Measurements from ENCODE around the gene CCDC30.
A peak's percentile ranks its signal among the peaks of the same experiment; 100 is the strongest.
"Not testable (repeated sequence)": the region's sequence is repeated elsewhere in the genome, so short reads cannot be mapped to it uniquely, and the experiment has no call there.

CCDC30 gene

DNA sequence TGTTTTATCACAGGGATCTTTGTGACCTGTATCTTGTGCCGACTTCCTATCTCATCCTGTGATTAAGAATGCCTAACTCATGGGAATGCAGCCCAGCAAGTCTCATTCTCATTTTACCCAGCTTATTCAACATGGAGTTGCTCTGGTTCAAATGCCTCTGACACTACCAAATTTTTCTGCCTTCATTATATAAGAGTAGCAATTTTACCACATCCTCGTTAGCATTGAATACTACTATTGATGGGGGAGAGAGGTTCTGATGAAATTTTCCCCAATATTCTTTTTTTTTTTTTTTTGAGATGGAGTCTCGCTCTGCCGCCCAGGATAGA lies 150.7 kb downstream of the CCDC30 start:
- no peak overlapping the region for H3K9ac ChIP-seq (ENCODE audit: low read depth, low read length)
- no peaks in the 10 kb centered on the region for H3K9me3 ChIP-seq (ENCODE audit: control insufficient read depth, insufficient read depth, low read length)
- no peak overlapping the region for H3K4me3 ChIP-seq (ENCODE audit: low read depth, low read length)
- no peaks in the 10 kb centered on the region for H3K27me3 ChIP-seq (ENCODE audit: control insufficient read depth, insufficient read depth, low read length)
- no peaks in the 10 kb centered on the region for H3K4me1 ChIP-seq (ENCODE audit: control insufficient read depth, insufficient read depth, low read length)
- no peaks in the 10 kb centered on the region for H3K36me3 ChIP-seq (ENCODE audit: control insufficient read depth, insufficient read depth, low read length)

DNA sequence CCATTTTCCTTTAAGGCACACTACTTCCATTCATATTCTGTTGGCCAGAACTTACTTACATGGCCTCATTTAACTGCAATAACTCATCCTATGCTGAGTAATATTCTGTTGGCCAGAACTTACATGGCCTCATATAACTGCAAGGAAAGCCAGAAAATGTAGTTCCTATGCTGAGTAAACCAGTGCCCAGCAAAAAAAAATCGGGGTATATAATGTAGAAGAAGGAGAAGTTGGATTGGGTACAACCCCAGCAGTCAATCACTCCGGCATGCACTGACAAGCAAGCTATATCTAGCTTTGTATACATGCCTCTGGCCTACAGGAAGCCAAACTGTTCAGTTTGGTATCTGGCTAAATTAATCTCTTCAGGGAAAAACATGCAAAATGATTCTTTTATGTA lies 155.8 kb downstream of the CCDC30 start:
- H3K4me3 ChIP-seq (ENCODE audit: low read depth, low read length): no peak overlapping the region
- H3K4me1 ChIP-seq (ENCODE audit: control insufficient read depth, insufficient read depth, low read length): no peaks in the 10 kb centered on the region
- H3K27me3 ChIP-seq (ENCODE audit: control insufficient read depth, insufficient read depth, low read length): no peaks in the 10 kb centered on the region
- no peak overlapping the region for H3K9ac ChIP-seq (ENCODE audit: low read depth, low read length)
- no peaks in the 10 kb centered on the region for H3K36me3 ChIP-seq (ENCODE audit: control insufficient read depth, insufficient read depth, low read length)
- no peaks in the 10 kb centered on the region for H3K9me3 ChIP-seq (ENCODE audit: control insufficient read depth, insufficient read depth, low read length)

DNA sequence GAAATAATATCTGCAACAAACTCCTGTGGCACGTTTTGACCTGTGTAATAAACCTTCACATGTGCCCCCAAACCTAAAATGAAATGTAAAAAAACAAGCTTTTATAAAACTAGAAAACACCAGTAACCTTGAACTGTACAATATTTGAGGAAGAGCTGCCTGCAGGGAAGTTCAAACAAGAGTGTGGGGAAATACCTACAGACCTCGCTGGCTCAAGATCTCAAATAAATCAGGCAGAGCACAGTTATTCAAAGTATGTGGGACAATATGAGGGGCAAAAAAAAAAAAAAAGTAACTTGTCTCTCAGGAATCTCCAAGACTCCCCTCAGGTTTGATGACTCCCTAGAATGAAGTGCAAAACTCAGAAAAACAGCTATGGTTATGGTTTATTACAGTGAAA lies 157.2 kb downstream of the CCDC30 start:
- Histone ChIP-seq H3K27me3 (ENCODE audit: control insufficient read depth, insufficient read depth, low read length) (no peaks in the 10 kb centered on the region), H3K4me3 (ENCODE audit: low read depth, low read length) (no peak overlapping the region), H3K36me3 (ENCODE audit: control insufficient read depth, insufficient read depth, low read length) (no peaks in the 10 kb centered on the region), H3K4me1 (ENCODE audit: control insufficient read depth, insufficient read depth, low read length) (no peaks in the 10 kb centered on the region), H3K9ac (ENCODE audit: low read depth, low read length) (no peak overlapping the region), H3K9me3 (ENCODE audit: control insufficient read depth, insufficient read depth, low read length) (no peaks in the 10 kb centered on the region)

DNA sequence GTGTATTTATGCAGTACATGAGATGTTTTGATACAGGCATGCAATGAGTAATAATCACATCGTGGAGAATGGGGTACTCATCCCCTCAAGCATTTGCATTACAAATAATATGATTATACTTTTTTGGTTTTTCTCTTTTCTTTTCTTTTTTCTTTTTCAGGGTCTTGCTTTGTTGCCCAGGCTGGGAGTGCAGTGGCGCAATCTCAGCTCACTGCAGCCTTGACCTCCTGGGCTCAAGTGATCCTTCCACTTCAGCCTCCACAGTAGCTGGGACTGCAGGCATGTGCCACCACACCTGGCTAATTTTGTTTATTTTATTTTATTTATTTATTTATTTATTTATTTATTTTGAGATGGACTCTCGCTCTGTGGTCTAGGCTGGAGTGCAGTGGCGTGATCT lies 158.1 kb downstream of the CCDC30 start:
- not testable (repeated sequence) for H3K4me3 ChIP-seq (ENCODE audit: low read depth, low read length); H3K36me3 ChIP-seq (ENCODE audit: control insufficient read depth, insufficient read depth, low read length); H3K9me3 ChIP-seq (ENCODE audit: control insufficient read depth, insufficient read depth, low read length); H3K4me1 ChIP-seq (ENCODE audit: control insufficient read depth, insufficient read depth, low read length); H3K9ac ChIP-seq (ENCODE audit: low read depth, low read length); H3K27me3 ChIP-seq (ENCODE audit: control insufficient read depth, insufficient read depth, low read length)

DNA sequence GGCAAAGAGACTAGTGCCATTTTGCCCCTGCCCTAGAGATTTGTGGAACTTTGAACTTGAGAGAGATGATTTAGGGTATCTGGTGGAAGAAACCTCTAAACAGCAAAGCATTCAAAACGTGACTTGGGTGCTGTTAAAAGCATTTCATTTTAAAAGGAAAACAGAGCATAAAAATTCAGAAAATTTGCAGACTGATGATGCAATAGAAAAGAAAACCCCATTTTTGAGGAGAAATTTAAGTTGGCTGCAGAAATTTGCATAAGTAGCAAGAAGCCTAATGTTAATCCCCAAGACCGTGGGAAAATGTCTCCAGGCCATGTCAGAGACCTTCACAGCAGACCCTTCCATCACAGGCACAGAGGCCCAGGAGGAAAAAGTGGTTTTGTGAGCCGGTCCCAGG lies 164.1 kb downstream of the CCDC30 start:
- H3K27me3 ChIP-seq (ENCODE audit: control insufficient read depth, insufficient read depth, low read length); H3K9me3 ChIP-seq (ENCODE audit: control insufficient read depth, insufficient read depth, low read length); H3K36me3 ChIP-seq (ENCODE audit: control insufficient read depth, insufficient read depth, low read length); H3K9ac ChIP-seq (ENCODE audit: low read depth, low read length); H3K4me1 ChIP-seq (ENCODE audit: control insufficient read depth, insufficient read depth, low read length); H3K4me3 ChIP-seq (ENCODE audit: low read depth, low read length): not testable (repeated sequence)

DNA sequence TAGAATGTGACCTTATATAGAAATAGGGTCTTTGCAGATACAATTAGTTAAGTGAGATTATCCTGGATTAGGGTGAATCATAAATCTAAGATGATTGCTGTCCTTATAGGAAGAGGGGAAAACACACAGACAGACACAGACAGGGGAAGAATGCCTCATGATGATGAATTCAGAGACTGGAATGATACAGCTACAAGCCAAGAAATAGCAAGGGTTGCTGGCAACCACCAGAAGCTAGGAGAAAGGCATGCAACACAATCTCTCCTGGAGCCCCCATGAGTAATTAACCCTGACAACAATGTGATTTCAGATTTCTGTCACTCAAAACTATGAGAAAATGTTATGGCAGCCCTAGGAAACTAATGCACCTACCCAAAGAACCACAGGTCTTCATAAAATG lies 176.0 kb downstream of the CCDC30 start:
- H3K4me1 ChIP-seq (ENCODE audit: control insufficient read depth, insufficient read depth, low read length): no peaks in the 10 kb centered on the region
- no peak overlapping the region for H3K9ac ChIP-seq (ENCODE audit: low read depth, low read length)
- no peaks in the 10 kb centered on the region for H3K27me3 ChIP-seq (ENCODE audit: control insufficient read depth, insufficient read depth, low read length)

DNA sequence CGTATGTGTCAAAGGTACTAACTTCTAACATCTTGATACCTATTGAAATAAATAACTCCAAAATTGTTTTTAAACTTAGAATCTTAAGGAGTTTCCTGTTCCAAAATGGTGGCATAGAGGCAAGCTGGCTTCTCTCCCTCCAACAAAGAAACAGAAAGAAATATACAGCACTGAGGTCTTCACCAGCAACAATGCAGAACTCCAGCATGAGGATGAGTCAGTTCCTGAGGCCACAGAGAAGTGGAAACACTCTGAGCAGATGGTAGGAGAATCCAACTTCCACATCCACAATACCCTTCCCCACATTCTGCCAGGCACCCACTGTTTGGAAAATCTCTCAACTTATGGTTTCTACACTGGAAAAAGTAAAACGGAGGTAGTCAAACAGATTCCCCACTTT lies 183.0 kb downstream of the CCDC30 start:
- Histone ChIP-seq H3K9ac (ENCODE audit: low read depth, low read length) (no peak overlapping the region), H3K36me3 (ENCODE audit: control insufficient read depth, insufficient read depth, low read length) (no peaks in the 10 kb centered on the region), H3K4me3 (ENCODE audit: low read depth, low read length) (no peak overlapping the region), H3K27me3 (ENCODE audit: control insufficient read depth, insufficient read depth, low read length) (no peaks in the 10 kb centered on the region), H3K4me1 (ENCODE audit: control insufficient read depth, insufficient read depth, low read length) (no peaks in the 10 kb centered on the region), H3K9me3 (ENCODE audit: control insufficient read depth, insufficient read depth, low read length) (no peaks in the 10 kb centered on the region)

More for the DNA sequence above, 176.0 kb downstream of the CCDC30 start:
- H3K4me3 ChIP-seq (ENCODE audit: low read depth, low read length): no peak overlapping the region
- no peaks in the 10 kb centered on the region for H3K36me3 ChIP-seq (ENCODE audit: control insufficient read depth, insufficient read depth, low read length)
- H3K9me3 ChIP-seq (ENCODE audit: control insufficient read depth, insufficient read depth, low read length): no peaks in the 10 kb centered on the region

DNA sequence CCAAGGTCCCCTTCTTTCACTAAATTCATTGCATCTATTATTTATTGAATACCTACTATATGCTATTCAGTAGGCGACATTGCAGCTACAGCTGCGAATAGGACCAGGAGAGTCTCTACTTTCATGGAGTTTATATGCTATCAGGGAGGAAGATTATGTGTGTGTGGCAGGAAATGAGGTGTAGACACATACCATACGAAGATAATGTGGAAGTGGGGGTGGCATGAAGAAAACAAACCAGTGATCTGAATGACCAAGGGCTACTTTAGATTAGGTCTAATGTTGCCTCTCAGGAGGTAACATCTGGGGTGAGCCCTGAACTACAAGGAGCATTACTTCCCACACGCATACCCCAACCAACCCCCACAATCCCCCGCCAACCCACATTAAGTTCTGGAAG lies 194.1 kb downstream of the CCDC30 start:
- H3K4me3 ChIP-seq (ENCODE audit: low read depth, low read length): no peak overlapping the region
- no peak overlapping the region for H3K9ac ChIP-seq (ENCODE audit: low read depth, low read length)

DNA sequence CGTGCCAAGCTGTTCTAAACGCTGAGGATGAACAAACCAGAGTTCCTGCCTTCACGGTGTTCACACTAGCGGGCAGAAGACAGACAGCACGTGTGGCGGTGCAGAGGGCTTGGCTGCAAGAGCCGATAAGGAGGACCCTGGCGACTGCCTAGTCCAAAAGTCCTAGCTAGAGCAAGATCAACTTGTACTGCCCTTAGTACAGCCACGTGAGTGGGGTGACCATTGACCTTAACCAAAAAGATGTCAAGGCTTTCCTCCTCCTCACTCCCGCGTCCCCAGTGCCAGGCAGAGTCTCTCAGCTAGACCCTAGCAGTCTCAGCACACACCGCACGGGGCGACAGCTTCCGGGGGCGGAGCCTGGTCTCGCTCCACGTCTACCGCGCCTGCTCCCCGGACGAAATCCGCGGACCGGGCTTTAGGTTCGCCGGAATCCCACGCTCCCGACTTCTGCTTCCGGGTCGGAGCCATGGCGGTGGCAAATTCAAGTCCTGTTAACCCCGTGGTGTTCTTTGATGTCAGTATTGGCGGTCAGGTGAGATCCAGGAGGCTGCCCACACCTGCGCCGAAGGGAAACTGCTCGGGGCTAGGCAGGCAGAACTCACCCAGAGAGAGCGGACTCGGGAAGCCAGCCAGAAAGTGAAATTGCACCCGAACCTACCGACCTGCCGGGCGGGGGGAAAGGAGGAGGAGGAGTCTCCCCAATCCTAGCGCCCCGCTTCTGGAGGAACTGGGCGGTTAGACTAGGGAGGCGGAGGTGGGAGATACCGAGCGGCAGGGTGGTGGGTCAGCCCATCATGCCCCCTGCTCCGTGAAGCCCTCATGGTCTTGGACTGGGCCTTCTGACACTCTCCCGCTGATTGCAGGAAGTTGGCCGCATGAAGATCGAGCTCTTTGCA lies 195.1 kb downstream of the CCDC30 start, which contains the start of gene PPIH:
PPIH (plus strand) TSS at position 443 of the 896 bp plus-strand sequence; CDS start at position 467, 24 bp downstream.
- H3K36me3 ChIP-seq (ENCODE audit: control insufficient read depth, insufficient read depth, low read length): peaks cover 6% of the 10 kb centered on the region
- no peaks in the 10 kb centered on the region for H3K27me3 ChIP-seq (ENCODE audit: control insufficient read depth, insufficient read depth, low read length)
- H3K9me3 ChIP-seq (ENCODE audit: control insufficient read depth, insufficient read depth, low read length): no peaks in the 10 kb centered on the region
- peak within 1 kb of the TSS; percentile 88 for H3K9ac ChIP-seq (ENCODE audit: low read depth, low read length)
- H3K4me1 ChIP-seq (ENCODE audit: control insufficient read depth, insufficient read depth, low read length): peaks cover 5% of the 10 kb centered on the region
- peak within 1 kb of the TSS; percentile 96 for H3K4me3 ChIP-seq (ENCODE audit: low read depth, low read length)

More for the DNA sequence above, 194.1 kb downstream of the CCDC30 start:
- Histone ChIP-seq H3K9me3 (ENCODE audit: control insufficient read depth, insufficient read depth, low read length) (no peaks in the 10 kb centered on the region), H3K36me3 (ENCODE audit: control insufficient read depth, insufficient read depth, low read length) (peaks cover 5% of the 10 kb centered on the region), H3K27me3 (ENCODE audit: control insufficient read depth, insufficient read depth, low read length) (no peaks in the 10 kb centered on the region), H3K4me1 (ENCODE audit: control insufficient read depth, insufficient read depth, low read length) (peaks cover 5% of the 10 kb centered on the region)

DNA sequence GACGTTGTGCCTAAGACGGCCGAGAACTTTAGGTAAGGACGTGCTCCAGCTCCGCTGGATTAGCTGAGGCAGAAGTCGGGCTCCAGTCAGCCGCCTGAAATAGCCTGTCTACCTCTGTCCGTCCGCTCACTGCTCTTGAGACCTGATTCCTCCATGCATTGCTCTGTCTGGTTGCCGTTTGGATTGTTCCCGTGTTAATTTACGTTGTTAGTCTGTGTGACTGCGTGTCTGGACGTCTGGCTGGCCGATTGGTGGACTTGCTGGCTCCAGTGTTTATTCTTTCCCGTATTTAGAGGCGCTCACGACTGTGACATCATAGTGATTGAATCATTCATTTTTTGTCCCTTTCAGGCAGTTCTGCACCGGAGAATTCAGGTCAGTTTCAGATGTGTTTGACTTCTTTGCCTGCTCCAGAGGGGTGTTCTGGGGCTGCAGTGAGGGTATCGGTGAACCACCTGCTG lies 195.8 kb downstream of the CCDC30 start:
- H3K9me3 ChIP-seq (ENCODE audit: control insufficient read depth, insufficient read depth, low read length): no peaks in the 10 kb centered on the region
- H3K4me3 ChIP-seq (ENCODE audit: low read depth, low read length): peak overlapping the region; percentile 96
- peak overlapping the region; percentile 88 for H3K9ac ChIP-seq (ENCODE audit: low read depth, low read length)
- H3K27me3 ChIP-seq (ENCODE audit: control insufficient read depth, insufficient read depth, low read length): no peaks in the 10 kb centered on the region
- peaks cover 5% of the 10 kb centered on the region for H3K4me1 ChIP-seq (ENCODE audit: control insufficient read depth, insufficient read depth, low read length)
- peaks cover 6% of the 10 kb centered on the region for H3K36me3 ChIP-seq (ENCODE audit: control insufficient read depth, insufficient read depth, low read length)

DNA sequence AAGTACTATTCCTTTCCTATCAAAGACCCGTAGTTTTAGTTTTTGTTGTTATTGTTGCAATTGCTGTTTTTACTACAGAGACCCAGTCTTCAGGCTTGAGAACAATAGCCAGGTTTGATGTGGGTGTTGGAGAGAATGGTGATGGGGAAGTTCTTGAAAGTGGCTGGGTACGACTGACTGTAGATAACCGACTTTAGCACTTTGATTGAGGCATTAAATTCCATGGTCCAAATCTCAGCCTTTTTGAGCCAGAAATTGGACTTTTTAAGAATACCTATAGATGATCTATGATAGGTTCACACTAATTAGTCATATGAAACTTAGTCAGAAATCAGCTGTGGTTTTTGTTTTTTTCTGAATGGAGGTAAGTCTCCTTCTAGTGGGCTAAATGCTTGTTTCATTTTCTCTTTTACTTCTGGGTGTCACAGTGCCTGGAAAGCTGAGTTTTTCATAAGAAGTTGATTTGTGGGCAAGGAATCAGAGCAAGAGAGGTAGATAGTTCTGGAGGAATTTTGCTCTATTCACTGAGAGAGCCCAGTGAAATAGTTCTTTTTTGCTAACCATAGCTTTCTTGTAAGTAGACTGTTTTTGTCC lies 197.9 kb downstream of the CCDC30 start:
- Histone ChIP-seq H3K4me1 (ENCODE audit: control insufficient read depth, insufficient read depth, low read length) (peaks cover 5% of the 10 kb centered on the region), H3K27me3 (ENCODE audit: control insufficient read depth, insufficient read depth, low read length) (no peaks in the 10 kb centered on the region), H3K36me3 (ENCODE audit: control insufficient read depth, insufficient read depth, low read length) (peaks cover 14% of the 10 kb centered on the region), H3K9me3 (ENCODE audit: control insufficient read depth, insufficient read depth, low read length) (no peaks in the 10 kb centered on the region), H3K9ac (ENCODE audit: low read depth, low read length) (no peak overlapping the region), H3K4me3 (ENCODE audit: low read depth, low read length) (no peak overlapping the region)

DNA sequence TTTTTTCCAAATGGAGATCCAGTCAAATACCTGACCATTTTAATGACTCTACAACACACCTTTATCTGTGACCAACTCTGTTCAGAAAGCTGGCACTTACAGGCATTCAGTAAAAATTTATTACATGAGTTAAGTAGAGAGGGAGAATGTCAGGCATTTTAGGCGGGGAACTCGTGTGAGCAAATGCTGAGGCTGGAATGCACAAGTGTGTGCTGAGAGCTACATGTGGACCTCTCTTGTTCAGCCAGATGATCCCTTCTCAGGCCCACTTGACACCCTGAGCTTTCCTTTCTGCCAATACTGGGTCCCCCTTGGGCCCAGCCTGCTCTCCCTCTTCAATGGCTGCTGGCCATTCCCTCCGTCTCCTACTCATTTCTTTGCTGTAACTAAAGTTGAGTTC lies 206.8 kb downstream of the CCDC30 start:
- Histone ChIP-seq H3K36me3 (ENCODE audit: control insufficient read depth, insufficient read depth, low read length) (peaks cover 26% of the 10 kb centered on the region), H3K4me3 (ENCODE audit: low read depth, low read length) (no peak overlapping the region), H3K27me3 (ENCODE audit: control insufficient read depth, insufficient read depth, low read length) (no peaks in the 10 kb centered on the region), H3K9ac (ENCODE audit: low read depth, low read length) (no peak overlapping the region), H3K4me1 (ENCODE audit: control insufficient read depth, insufficient read depth, low read length) (no peaks in the 10 kb centered on the region), H3K9me3 (ENCODE audit: control insufficient read depth, insufficient read depth, low read length) (no peaks in the 10 kb centered on the region)
